NB4 (cell line): ENCODE measurements around the gene IVNS1ABP.

Experiments used
- CTCF ChIP-seq: IDR thresholded peaks from one replicate; pipeline ENCODE4 v1.5.1; 2012; ENCODE audit warnings: low read depth, low read length
- MAX ChIP-seq: IDR thresholded peaks from 2 replicates; pipeline ENCODE4 v1.6.1; 2011; ENCODE audit warnings: low read depth, low read length
- MYC ChIP-seq: IDR thresholded peaks from 2 replicates; pipeline ENCODE4 v1.6.1; 2011; ENCODE audit warnings: low read depth, low read length
- POLR2A ChIP-seq: IDR thresholded peaks from 2 replicates; pipeline ENCODE4 v1.6.1; 2011; ENCODE audit warnings: mild to moderate bottlenecking; ENCODE audit not compliant: insufficient read length; ENCODE audit errors: extremely low read depth

- no peak for TF ChIP-seq CTCF
- TF ChIP-seq POLR2A, result no peak
- no peak for TF ChIP-seq MAX
- no peak for TF ChIP-seq MYC
These were observed 53.3 kb downstream of the IVNS1ABP start for GRCh38 chr1:185263780-185264179.
